CD4-positive, alpha-beta T cell treated with Interleukin-10 for 1 hour (primary cell): ENCODE measurements around the gene DDX23.

ENCODE experiments used
- DNase-seq: peaks from one replicate; pipeline ENCODE4 v3.0.0-alpha.2; 2020

The DDX23 gene

DNA sequence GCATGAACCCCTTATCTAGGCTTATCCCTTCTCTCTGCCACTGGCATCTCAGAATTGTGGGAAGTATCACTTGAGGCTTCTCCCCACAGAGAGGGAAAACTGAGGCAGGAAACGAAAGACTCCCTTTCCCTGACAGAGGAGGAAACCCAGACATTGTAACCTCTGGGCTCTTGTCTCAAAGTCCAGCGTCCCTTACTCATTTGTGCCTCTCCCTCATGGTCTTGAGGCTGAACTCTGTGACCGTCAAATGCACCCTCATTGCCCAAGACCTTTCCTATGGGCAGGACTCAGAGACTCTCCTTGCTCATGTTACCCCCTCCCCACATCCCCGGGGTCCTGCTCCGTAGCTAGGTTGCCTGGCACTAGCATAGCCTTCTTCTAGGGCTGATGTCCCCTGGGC lies 29.8 kb downstream of the DDX23 start:
- DNase-seq, result no peak

GRCh38 chr12:48819986-48820725 lies 31.8 kb downstream of the DDX23 start:
- DNase-seq, result no peak

GRCh38 chr12:48818831-48819590 lies 33.0 kb downstream of the DDX23 start:
- DNase-seq, result peak; percentile 33

- DNase-seq, result peak; percentile 84
Measured at GRCh38 chr12:48817873-48818830, 33.8 kb downstream of the DDX23 start, which contains the start of gene CACNB3. Gene CACNB3, plus strand, starts transcription at chr12:48818496. Its CDS starts 434 bp downstream, at chr12:48818930.

- DNase-seq, result no peak
Measured at GRCh38 chr12:48816143-48816854, 35.7 kb downstream of the DDX23 start.

GRCh38 chr12:48815126-48816110 lies 36.5 kb downstream of the DDX23 start:
- DNase-seq, result peak; percentile 30

DNA sequence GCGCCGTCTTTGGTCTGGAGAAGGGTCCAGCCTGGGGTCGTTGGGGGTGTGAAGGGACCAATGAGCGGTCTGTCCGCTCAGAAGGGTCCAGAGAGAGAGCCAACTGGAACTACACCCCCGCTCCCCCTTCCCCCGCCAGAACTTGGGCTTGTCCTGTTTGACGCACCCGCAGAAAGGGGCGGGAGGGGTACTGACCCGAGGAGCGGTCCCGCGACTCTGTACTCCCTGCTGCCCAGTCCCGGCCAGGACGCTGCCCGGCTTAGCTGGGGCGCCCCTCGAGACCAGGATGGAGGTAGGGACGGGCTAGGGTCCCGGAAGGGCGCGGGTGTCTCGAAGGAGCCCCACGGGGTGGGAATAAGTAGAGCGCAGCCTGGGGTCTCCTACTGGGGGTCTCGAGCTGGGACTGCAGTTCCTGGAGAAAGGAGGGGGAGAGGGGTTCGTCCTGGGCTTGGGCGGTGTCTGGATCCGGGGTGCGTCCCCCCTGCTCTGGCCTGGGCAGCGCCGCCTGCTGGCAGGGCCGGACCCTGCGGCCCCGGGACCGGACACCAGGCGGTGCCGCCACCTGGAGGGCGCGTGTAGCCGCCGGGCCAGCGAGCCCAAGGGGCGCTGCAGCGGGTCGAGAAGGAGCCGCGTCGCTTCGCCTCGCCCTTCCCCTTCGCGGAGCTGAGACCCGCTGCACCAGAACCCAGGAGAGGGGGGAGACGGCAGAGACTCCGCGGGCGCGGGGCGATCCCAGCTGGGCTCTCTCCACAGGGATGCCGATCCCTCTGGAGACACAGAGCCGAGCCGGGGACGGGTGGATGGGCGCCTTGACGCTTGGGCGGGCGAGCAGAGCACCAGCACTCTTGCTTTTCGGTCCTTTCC lies 37.5 kb downstream of the DDX23 start:
- DNase-seq, result peak; percentile 82

DNA sequence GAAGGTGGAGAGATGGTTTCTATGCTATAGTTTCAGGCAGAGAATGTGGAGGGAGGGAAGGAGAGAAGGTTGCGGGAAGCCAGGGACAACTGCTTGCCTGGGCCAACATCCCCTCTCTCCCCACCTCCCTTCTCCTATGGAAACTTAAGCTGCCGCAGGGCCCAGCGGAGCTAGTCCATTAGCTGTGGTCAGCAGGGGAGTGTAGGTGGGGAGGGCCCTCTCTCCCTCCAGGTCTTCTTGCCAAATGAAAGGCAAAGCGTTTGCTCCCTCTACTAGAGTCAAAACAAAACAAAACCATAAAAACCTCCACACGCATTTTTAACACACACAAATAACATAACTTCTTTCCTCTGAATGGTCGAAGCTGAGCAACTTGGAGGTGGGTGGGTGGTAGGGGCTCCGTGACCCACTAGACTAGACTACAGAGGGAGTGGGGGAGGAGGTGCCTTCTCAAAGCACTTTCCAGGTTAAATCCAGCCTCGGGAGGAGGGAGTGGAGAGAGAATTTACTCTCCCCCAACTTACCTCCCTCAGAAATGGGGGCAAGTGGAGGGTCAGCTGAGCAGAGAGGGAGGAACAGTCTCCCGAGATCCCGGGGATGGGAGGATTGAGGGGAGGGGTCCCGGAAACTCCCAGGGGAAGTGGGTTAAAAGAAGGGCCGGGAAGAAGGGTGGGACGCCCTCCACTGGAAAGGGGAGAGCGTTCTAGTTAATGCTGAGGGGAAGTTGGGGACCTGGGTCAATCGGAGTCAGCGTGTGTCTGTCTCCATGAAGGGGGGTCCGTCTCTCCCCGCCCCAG lies 38.3 kb downstream of the DDX23 start:
- no peak for DNase-seq

GRCh38 chr12:48812389-48812788 lies 39.6 kb downstream of the DDX23 start:
- no peak for DNase-seq

DNA sequence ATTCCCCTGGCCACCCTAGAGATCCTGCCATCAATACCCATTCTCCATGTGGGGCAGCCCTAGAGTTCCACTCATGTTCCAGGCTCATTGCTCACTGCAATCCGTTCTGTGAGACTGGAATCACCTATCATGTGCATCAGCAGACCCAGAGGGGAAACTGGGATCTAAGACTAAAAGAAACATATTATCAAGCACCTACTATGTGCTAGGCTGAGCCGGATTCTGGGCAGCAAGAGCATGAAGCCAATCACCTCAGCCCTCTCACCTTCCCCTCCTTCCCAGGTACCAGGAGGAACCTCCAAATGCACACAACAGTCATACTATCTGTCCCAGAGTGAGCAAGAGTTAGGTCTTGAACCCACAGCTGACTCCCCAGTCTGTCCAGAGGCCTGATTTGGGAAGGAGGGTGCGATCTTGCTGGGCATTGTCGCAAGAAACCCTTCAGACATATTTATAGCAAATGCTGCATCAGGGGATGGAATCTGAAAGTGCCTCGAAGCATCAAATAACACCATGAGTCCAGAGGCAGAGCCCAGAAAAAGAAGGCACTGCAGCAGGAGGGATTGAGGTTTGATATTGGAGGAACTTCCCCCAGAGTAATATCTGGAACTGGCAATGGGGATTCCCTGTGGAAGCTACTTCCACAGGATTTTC lies 40.4 kb downstream of the DDX23 start:
- no peak for DNase-seq

DNA sequence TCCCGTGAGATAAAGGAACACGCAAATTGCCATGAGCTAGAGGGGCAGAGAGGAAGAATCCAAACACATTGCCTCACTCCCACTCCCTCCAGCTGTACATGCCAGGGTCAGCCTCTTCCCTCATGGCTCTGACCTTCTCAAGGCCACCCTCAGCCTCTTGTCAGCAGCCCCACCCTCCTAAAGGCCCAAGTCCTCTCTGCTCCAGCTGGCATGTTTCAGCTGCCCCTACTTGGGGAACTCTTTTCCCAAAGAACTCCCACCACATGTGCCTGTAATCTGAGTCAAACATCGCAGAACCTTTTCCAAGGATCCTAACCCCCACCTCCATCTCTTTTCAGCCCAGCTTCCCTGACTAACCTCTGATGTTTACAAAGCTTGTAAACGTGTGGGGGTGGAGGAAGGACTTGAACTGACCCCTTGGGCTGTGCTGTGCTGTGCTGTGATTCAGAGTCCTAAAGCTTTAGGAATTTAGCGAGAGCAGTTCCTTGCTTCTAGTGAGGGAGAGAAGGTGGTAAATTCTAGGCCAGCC lies 41.0 kb downstream of the DDX23 start:
- DNase-seq, result no peak

DNA sequence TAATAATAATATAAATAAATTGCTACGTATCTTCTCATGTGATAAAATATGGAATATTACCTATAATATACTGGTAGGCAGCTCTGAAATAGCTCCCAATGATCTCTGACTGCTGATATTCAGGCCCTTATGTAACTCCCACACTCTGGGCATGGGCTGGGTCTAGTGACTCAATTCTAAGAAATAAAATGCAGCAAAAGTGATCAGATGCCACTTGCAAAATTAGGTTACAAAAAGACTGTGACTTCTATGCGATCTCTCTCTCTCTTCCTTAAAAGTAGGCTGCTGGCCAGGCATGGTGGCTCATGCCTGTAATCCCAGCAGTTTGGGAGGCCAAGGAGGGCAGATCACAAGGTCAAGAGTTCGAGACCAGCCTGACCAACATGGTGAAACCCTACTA lies 44.0 kb downstream of the DDX23 start:
- DNase-seq, result no peak

GRCh38 chr12:48803675-48804074 lies 48.3 kb downstream of the DDX23 start:
- DNase-seq, result no peak

DNA sequence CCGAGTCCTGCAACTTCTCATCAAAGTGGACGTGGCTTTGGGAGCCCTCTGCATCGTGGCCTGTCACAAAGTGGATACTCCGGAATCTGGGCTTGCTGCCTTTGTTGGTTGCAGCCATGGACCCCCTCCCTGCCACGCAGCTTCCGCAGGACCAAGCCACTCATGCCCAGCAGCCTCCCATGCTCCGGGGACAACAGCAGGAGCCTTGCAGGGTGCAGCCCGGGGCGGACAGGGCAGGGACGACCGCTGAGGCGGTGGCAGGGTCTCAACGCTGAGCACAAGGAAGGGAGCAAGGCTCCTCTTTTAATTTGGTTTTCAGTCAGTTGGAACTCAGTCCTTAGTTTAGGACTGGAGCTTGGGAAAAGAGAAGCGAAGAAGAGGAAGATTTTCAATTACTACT lies 51.0 kb downstream of the DDX23 start:
- no peak for DNase-seq

- no peak for DNase-seq
Measured at GRCh38 chr12:48800457-48800856, 51.5 kb downstream of the DDX23 start.

DNA sequence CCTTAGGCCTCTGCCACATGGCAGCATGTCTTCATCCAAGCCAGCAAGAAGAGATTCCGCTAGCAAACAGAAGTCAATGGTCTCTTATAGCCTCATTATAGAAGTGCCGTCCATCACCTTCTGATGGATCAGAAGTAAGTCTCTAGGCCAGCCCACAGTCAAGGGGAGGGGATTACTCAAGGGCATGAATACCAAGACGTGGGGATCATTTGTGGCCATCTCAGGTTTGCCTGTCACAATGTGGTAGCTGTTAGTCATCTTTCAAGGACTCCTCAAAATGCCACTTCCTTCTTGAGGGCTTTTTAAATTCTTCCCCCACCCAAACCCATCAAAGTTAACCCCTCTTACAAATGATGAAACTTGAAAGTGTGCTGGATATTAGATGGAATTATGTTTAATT lies 55.0 kb downstream of the DDX23 start:
- no peak for DNase-seq

GRCh38 chr12:48795550-48796455 lies 56.2 kb downstream of the DDX23 start:
- peak; percentile 64 for DNase-seq
